ENCODE measurements around the gene GATM. TPM values are rescaled to one million over a fixed set of nuclear protein-coding genes. Genes with fewer than 3 reads are reported as not detected.

The GATM gene
- total RNA-seq, 1 experiment from 2014 or later: 10.7 TPM

DNA sequence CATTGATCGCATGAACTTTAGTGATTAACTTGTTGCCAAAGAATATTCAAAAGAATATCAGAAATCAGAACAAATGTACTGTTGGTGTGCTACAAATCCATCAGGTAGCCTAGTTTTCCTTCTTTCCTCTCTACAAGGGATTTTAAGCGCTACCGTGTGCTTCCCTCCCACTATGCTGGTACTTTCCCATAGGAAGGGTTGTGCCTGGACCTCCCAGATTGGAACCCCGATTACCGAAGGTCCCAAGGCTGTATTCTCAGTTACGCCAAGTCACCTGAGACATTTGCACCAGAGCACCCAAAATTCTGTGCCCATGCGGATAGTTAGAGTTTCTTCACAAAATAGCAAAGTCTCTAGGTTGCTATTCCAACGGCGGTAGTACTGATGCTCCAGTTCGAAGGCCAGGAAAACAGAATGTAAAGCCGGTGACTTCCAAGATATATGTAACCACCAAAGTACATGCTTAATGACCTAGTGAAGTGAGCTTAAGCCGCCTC is 23.4 kb upstream of the GATM start:
- Histone ChIP-seq H2BK12ac (ENCODE audit: insufficient read length, low read depth, low read length) (no peak overlapping the region), H2AK5ac (ENCODE audit: insufficient read length, low read length) (no peak overlapping the region), H4K91ac (ENCODE audit: insufficient read length, low read depth, low read length) (no peak overlapping the region), H3K23me2 (ENCODE audit: insufficient read length, low read depth, low read length, poor library complexity, severe bottlenecking) (peaks cover 9% of the 10 kb centered on the region), H2AFZ (ENCODE audit: low read length) (no peak overlapping the region), H3K9me3 (ENCODE audit: control insufficient read depth, low read depth, low read length) (no peaks in the 10 kb centered on the region), H3K79me2 (ENCODE audit: insufficient read depth, low read length) (peaks cover 9% of the 10 kb centered on the region; the same call in 1 of the 2 replicates), H3K23ac (ENCODE audit: insufficient read length, low read depth, low read length) (no peak overlapping the region), H4K8ac (replicated peaks; ENCODE audit: insufficient read length, low read depth, low read length) (no peak overlapping the region), H3K56ac (ENCODE audit: insufficient read length, low read depth, low read length) (no peak overlapping the region), H3K4ac (ENCODE audit: low read depth, low read length) (no peak overlapping the region), H3K9ac (ENCODE audit: extremely low read depth, insufficient read length, low read length) (peak overlapping the region; percentile 59), H4K20me1 (ENCODE audit: control insufficient read depth, insufficient read depth, insufficient read length) (no peaks in the 10 kb centered on the region), H3K4me1 (ENCODE audit: insufficient read depth, low read length) (no peaks in the 10 kb centered on the region), H3K27me3 (ENCODE audit: insufficient read depth, low read length) (no peaks in the 10 kb centered on the region), H2BK20ac (ENCODE audit: low read depth, low read length, poor library complexity, severe bottlenecking) (no peak overlapping the region), H2BK15ac (ENCODE audit: low read depth, low read length) (no peak overlapping the region), H4K5ac (ENCODE audit: insufficient read length, low read depth, low read length) (no peak overlapping the region), H3K79me1 (ENCODE audit: insufficient read depth, low read depth, low read length, poor library complexity, severe bottlenecking) (no peaks in the 10 kb centered on the region), H2BK5ac (ENCODE audit: insufficient read length, low read length) (no peak overlapping the region), H3K18ac (ENCODE audit: insufficient read length, low read depth, low read length) (no peak overlapping the region), H2BK120ac (ENCODE audit: low read depth, low read length, poor library complexity, severe bottlenecking) (no peak overlapping the region), H3T11ph (ENCODE audit: low read length) (no peak overlapping the region), H3K27ac (ENCODE audit: insufficient read length, low read depth, low read length) (no peak overlapping the region), H3K14ac (ENCODE audit: insufficient read depth, low read length) (no peak overlapping the region), H3K4me2 (ENCODE audit: insufficient read depth, insufficient read length, low read length) (peak overlapping the region; percentile 79)
- Mint-ChIP-seq H3K27me3 (ENCODE audit: low read depth) (peaks cover 9% of the 10 kb centered on the region), H3K9me3 (no peaks in the 10 kb centered on the region), H3K4me1 (peaks cover 14 to 17% of the 10 kb centered on the region in 2 experiments; a peak in 3 of 4 replicates), H3K27ac (peak overlapping the region in 2 of 3 experiments; percentile 68 to 94; a peak in 3 of 7 replicates), H3K36me3 (ENCODE audit: insufficient read depth in 1 of 3, low read depth in 3 of 3) (peaks cover 3 to 18% (median 16%) of the 10 kb centered on the region in 3 experiments; a peak in 6 of 7 replicates), H3K4me3 (peak overlapping the region; percentile 91 to 95)
- WGBS (ENCODE audit: extremely low coverage, insufficient read length, low lambda C conversion rate): no CpG with 5 or more reads among the region's 12 CpGs
- DNase-seq: no peak
- TF ChIP-seq, protein P1, sequence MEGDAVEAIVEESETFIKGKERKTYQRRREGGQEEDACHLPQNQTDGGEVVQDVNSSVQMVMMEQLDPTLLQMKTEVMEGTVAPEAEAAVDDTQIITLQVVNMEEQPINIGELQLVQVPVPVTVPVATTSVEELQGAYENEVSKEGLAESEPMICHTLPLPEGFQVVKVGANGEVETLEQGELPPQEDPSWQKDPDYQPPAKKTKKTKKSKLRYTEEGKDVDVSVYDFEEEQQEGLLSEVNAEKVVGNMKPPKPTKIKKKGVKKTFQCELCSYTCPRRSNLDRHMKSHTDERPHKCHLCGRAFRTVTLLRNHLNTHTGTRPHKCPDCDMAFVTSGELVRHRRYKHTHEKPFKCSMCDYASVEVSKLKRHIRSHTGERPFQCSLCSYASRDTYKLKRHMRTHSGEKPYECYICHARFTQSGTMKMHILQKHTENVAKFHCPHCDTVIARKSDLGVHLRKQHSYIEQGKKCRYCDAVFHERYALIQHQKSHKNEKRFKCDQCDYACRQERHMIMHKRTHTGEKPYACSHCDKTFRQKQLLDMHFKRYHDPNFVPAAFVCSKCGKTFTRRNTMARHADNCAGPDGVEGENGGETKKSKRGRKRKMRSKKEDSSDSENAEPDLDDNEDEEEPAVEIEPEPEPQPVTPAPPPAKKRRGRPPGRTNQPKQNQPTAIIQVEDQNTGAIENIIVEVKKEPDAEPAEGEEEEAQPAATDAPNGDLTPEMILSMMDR (conservative IDR thresholded peaks at IDR 0.05): no peak

All from H9 (cell line).